CD1c-positive myeloid dendritic cell (primary cell): ENCODE data around the gene PROK1.
"Not testable (repeated sequence)": the region's sequence is repeated elsewhere in the genome, so short reads cannot be mapped to it uniquely, and the experiment has no call there.

Source experiments
- DNase-seq: peaks from one replicate; pipeline ENCODE4 v3.0.0-alpha.2; 2016; ENCODE audit errors: extremely low spot score

PROK1 gene

DNA sequence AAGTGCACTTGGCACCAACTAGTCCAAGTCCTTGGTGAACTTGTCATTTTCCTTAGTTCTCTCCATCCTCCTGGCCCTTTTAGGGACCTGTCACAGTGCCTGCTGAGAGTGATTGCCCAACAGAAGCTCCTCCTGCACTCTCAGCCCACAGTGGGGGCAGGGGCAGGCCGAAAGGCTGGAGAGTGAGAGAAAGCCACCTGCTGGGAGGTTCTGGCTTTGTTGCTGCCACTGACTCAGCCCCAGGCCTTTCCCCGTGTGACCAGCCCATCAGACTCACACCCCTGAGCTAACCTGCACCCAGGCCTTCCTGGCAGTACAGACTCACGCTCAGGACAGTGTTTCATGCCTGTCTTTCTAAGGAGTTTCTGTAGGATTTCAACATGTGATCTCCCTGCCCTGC lies 17.1 kb upstream of the PROK1 start:
- peak; percentile 53 for DNase-seq

DNA sequence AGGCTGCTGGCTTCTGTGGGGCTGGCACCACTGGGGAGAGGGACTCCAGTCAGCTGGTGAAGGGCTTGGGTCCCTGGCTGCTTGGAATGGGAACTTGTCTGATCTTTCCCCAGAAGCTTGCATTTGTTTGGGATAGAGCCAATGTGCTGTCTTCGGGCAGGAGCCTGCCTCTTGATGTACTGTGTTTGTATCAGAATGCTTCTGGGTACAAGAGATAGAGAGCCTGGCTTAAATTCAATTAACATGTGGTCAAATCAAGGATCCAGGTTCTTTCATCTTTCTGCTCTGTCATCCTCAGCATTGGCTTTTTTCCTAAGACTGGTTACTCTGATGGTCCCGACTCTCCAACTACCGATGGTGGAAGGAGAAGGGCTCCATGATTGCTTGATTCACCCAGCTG lies 16.0 kb upstream of the PROK1 start:
- no peak for DNase-seq

DNA sequence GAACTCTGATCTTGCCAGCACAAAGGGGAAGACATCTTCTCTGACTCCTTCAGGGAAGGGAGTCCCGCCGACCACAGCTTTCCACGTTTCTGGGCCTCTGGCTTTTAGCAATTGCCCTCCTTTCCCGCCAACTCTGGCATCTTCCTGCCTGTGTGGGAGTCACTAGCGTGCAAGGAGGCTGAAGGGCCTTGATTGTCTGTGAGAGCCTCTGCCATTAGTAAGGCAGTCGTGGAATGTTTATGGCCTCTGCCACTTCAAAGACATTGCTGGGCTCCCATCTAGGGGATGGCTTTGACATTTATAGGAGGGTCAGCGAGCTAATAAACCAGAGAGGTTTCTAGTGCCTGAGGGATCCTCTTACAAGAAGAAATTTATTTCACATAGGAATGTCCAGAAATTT lies 14.3 kb upstream of the PROK1 start:
- DNase-seq, result no peak

DNA sequence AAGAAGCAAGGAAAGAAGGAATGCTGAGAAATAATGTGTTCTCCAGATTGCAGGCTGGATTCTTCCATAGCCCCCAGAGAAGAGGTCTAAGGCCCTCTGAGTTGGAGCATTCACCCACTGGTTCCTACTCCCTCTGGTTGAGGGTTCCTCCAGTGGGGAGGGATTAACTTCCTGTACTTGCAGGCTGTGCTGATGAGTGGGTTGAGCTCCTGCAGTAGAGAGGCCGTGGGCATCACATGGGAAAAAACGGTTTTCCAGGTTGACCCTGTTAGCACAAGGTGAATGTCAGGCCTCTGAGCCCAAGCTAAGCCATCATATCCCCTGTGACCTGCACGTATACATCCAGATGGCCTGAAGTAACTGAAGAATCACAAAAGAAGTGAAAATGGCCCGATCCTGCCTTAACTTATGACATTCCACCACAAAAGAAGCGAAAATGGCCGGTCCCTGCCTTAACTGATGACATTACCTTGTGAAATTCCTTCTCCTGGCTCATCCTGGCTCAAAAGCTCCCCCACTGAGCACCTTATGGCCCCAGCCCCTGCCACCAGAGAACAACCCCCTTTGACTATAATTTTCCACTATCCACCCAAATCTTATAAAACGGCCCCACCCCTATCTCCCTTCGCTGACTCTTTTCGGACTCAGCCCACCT lies 13.2 kb upstream of the PROK1 start:
- DNase-seq, result not testable (repeated sequence)

DNA sequence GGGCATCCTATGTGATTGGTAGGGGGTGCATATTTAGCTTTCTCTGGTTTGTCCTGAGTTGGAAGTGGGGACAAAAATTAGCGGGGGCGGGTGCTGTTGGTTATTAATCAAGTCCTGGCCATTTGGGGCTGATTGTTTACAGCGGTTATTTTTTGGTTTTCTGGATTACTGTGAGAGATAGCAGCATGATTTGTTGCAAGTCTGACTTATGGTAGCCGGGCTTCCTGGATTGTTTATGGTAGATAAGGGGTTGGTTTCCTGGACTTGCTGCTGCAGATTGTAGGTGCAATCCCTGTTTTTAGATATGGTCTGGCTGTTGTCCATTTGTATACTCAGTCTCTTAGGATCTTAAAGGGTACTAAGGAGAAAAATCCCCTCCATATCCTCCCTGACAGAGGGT lies 12.1 kb upstream of the PROK1 start:
- no peak for DNase-seq

DNA sequence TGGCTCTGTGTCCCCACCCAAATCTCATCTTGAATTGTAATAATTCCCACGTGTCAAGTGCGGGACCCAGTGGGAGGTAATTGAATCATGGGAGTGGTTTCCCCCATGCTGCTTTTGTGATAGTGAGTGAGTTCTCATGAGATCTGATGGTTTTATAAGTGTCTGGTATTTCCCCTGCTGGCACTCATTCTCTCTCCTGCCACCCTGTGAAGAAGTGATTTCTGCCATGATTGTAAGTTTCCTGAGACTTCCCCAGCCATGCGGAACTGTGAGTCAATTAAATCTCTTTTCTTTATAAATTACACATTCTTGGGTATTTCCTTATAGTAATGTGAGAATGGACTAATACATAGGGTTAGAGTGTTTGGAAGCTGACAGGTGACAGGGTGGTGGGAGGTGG lies 11.1 kb upstream of the PROK1 start:
- DNase-seq, result not testable (repeated sequence)

DNA sequence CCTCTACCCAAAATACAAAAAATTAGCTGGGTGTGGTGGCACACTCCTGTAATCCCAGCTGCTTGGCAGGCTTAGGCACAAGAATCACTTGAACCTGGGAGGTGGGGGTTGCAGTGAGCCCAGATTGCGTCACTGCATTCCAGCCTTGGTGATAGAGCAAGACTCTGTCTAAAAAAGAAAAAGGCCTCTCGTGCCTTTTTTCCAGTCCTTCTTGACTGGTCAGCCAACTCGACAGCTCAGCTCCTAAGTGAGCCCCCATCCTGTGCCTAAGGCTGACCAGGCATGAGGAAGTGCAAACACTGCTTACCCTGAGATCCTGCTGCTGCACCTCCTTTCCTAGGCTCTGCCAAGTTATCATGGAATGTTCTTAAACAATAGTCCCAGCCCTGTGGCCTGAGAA lies 10.1 kb upstream of the PROK1 start:
- DNase-seq, result no peak

DNA sequence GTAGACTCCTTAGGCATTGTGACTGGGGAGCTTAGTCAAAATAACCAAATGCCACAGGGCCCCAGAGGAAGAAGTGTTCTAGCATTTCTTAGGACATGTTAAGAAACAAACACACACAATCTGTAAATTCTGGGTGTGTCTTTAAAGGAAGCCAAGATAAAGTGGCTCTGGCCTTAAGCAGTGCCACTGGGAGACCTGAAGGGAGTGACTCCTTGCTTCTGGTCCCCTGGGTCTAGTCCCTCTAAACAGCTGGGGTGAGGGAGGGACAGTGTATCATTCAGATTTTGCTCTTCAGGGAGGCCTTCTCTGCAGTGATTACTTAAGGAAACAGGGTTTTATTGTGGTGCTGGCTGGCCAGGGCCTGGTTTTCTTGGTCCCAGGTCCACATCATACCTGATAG lies 9.1 kb upstream of the PROK1 start:
- no peak for DNase-seq

DNA sequence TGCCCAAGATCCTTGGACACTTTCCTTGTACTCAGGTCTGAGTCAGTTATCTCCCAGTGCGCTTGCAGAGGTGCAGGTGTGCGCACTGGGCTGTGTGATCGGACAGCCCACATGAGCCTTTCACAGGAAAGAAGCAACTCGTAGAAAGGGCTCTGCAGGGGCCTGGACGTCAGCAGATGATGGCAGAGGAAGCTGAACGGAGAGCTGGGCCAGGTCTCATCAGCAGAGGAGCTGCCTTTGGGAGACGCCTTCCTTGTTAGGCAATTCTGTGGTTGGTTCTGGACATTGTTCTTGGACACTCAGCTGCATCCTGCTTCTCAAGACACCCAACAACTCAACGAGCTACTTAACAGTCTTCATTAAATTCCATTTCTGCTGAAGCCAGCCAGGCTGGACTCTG lies 7.5 kb upstream of the PROK1 start:
- no peak for DNase-seq

DNA sequence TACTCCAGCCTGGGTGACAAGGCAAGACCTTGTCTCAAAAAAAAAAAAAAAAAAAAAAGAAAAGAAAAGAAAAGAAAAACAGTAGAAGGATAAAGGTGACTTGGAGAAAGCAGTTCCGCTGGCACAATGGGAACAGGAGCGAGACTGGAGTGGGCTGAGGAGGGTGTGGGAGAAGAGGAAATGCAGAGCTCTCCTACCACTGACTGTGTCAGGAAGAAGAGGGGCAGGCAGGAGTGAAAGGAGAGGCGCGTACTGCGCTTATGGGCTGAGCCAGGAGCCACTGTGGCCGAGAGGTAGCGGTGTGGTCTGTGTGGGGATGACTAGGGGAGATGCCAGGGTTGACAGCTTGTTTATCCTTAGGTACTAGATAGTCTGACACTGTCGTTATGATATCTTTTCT lies 6.4 kb upstream of the PROK1 start:
- DNase-seq, result peak; percentile 8

DNA sequence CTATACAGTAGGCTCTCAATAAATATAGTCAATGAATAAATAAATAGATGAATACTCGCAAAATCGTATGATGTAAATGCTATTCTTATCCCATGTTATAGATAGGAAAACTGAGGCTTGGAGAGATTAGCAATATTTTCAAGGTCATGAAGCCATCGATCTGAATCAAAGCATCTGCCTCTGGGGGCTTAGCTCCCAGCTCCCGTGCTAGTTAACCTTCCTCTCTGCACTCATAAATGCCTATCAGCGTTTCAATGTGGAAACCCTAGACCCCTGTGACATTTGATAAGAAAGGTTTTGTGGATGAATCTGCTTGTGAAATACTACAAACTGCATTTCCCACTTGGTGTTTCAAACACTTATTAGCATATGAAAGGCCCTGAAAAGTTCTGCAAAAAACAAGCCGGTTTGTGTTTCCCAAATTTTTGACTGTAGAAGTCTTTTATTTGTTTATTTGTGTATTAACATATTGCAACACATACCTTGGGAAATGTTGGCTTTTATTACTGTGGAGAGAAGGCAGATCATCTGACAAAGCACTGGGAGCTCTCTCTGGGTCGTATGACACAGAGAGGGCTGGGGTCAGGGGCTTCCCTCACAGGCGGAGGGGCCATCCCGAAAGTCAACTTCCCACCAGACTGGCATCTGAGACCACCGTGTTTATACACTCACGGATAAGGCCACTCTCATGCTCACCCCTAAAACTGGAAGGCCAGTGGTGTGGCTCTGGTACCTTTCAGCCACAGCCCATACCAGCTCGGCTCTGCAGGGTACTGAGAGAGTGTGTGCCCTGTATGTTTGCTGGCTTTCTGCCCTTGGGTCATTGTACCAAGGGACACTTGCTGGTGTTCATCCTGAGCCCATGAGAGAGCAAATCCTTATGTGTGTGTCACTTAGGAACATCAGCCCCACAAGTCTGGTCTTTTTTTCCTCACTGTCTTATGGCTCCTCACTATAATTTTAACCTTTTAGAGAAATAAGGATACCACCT lies 993 bp upstream of the PROK1 start:
- no peak for DNase-seq

DNA sequence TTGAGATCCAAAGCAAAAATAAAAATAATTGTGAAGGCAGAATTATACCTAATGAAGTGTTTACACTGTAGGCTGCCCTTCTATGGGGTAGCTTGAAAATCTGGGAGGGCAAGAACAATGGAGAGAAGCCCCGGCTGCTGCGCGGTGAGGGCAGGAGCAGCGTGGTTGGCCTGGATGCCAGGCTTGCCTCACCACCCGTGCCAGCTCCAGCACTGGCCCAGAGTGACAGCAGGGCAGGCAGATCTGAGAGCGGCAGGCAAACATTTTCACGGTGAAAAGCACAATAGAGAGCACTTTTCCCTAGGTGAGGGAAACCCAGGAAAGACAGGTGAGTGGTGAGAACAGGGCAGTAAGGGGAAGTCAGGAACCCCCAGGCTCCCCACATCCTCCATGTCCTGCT lies 1.4 kb downstream of the PROK1 start:
- no peak for DNase-seq

DNA sequence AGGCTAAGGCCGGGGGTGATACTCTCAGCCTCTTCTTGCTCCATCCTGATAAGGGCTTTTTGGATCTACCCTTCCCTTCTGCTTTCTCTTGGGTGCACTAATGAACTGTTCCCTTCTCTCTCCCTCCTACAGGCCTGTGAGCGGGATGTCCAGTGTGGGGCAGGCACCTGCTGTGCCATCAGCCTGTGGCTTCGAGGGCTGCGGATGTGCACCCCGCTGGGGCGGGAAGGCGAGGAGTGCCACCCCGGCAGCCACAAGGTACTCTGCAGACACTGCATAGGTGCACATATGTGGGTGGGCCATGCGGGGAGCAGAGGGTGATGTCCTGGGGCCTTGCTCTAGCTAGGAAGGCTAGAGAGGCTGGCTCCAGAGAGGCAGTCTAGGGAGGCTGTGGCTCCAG lies 2.9 kb downstream of the PROK1 start:
- DNase-seq, result no peak

DNA sequence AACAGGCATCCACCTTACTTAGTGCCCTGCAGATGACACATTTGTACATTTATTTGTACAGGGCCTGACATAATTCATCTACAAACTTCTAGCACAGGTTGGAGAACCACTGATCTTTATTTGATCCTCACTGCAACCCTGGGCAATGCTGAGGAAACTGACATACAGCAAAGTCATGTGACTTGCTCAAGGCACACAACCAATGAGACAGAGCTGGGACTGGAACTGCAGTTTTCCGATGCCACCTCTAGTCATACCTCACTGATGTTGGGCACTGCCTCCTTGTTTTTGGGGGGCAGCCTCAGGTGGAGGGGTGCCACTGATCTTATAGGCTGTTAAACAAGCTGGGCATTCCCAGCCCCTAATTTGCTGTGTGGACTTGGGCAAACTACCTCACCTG lies 3.4 kb downstream of the PROK1 start:
- DNase-seq, result no peak

DNA sequence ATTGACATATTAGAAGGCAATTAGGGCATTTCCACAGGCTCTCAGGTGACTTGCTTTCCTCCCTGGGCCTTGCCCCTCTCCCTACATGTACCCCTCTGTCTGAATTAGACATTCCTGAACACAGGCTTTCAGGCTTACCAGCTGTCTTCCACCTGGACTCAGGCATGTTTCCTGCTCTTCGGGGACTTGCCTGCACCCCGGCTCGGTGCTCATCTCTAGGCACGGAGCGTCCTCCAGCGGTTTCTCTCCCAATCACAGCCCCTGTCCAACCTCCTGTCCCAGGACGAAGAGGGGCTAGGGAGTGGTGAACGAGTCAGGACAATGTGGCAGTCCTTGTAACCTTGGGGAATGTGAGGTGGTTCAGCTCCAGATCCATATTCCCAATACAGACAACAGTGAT lies 4.2 kb downstream of the PROK1 start:
- no peak for DNase-seq

DNA sequence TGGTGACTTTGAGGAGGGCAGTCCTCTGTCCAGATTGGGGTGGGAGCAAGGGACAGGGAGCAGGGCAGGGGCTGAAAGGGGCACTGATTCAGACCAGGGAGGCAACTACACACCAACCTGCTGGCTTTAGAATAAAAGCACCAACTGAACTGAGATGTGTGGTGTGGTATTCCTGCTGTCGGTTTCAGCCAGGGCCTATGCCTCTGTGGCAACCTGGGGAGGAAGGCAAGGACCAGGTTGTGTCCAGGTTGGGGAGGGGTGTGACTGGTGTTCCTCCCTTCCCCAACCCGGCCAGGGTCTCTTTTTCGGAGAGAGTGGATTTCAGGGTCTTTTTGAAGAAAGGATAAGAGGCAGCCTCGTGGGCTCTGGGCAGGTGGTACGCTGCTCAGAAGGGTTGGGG lies 6.3 kb downstream of the PROK1 start:
- DNase-seq, result no peak

DNA sequence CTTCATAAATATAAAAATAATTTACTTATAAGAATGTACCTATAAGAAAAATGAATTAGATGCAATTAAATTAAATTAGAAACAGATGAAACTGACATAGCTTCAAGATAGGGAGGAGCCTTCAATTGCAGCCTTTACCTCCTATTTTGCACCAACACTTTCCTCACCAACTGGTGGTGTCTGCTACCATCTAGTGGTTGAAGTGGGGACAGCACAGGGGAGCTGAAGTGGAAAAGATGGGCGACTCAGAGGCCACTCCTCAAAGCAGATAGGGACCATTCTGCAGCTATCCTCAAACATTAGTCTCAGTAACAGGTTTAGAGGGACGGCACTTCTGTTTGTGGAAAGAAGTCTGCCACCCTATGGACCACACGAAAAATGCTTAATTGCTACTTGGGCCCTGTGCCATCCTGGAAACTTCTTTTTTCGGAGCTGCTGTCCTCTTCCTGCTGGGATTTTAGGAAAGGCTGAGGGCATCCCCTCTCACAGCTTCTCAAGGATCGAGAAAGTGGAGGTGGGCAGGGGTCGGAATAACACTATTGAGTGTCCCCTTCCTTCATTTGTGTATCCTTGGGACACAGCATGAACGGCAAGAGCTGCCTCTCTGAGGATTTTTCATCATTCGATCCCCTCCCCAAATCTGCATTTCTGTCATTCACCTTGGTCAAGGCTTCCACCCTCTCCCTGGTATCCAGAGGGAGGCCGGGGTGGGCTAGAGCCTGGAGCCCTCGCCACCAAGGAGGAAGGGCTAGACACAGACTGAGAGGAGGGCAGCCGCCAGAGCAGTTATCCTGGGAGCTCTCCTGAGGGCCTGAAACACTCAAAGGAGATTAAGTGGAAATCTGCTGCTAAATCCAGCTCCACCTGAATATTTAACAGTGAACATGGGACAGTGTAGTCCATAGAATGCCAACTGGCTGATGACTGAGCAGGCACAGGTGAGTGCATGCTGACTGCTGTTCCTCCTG lies 9.6 kb downstream of the PROK1 start:
- DNase-seq, result peak; percentile 90

DNA sequence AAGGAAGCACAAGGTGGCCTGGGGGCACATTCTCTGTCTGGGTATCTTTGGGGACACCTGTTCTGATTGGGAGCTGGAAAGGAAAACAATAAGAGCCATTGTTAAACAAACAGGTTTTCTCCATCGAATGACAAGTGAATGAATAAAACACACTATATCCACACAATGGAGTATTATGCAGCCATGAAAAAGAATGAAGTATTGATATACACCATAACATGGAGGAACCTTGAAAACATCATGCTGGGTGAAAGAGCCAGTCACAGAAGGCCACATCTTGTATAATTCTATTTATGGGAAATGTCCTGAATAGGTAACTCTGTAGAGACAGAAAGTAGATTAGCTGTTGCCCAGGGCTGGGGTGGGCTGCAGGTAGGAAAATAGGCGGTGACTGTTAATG lies 11.1 kb downstream of the PROK1 start:
- no peak for DNase-seq

DNA sequence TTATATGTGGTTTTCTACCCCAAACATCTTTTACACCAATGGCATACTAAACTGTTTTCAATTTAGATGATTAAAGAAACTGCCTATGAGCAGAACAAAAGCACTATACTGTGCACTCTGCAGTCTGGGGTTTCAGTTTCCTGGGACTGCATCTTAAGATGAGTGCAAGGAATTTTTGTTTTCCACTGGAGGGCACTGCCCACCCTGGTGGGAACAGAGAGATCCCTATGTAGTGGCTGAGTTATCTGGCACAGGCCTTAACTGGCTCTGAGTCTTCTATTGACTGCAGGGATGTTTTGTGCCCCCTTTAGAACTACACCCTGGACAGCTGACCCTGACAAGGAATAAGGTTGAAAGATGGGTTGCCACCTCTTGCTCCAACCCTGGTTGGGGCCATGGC lies 12.0 kb downstream of the PROK1 start:
- DNase-seq, result peak; percentile 6

DNA sequence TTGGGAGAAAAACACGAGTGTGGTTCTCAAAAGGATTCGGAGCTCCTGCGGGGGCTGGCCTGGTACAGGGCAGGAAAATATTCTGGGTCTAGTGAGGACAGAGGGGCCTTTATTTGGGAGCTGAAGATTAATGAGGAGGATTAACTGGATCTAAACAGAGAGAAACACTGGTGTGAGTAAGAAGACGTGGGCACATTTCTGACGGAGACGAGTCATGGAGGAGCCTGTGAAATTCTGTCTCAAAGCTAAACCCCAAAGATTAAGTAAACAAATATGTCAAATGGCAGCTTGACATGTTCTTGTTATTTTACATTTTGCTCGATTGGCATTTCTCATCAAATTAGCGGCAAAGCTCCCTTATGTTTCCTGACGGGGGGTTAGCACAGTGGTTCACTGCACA lies 12.8 kb downstream of the PROK1 start:
- no peak for DNase-seq

DNA sequence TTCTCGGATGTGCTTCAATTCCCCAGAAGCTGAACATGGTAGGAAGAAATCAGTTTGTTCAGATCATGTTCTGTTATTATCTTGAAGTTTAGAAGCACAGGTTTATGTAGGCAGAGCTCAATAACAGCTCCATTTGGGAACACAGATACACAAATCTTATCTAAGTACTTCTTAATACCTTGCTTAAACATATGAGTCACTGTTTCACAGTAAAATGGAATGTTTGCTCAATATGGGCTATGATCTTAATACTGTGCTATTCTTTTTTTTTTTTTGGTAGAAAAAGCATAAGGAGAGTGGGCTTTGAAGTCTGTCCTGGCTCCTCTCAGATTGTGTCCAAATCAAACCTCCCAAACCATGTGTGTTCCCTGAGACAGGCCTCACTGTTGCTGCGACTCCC lies 13.4 kb downstream of the PROK1 start:
- no peak for DNase-seq
